Body of pancreas (tissue), 4 donors: ENCODE measurements around the gene OR1L8. TPM values are rescaled to one million over a fixed set of nuclear protein-coding genes. Genes with fewer than 3 reads are reported as not detected.

Experiments
- ATAC-seq: fragments of 150-250 bp; one replicate; pipeline ENCODE4 v1.9.1; 2016
- DNase-seq, 4 donors: peaks; one replicate each; pipeline ENCODE4 v3.0.0-alpha.2; 2019
- H3K27ac ChIP-seq, 4 donors: fragments of 200-600 bp; sonication (generic); 1 replicate in 3 of 4; 2 replicates in 1 of 4; pipeline versions ENCODE4 v1.5.1 to v1.6.1; 2016 to 2019; ENCODE audit warnings: mild to moderate bottlenecking in 1 of 4, mixed read lengths in 1 of 4, moderate library complexity in 1 of 4
- H3K27me3 ChIP-seq, 2 donors: fragments of 200-600 bp; sonication (generic); one replicate each; pipeline ENCODE4 v1.6.0; 2016; ENCODE audit warnings: mild to moderate bottlenecking in 1 of 2
- H3K36me3 ChIP-seq, 2 donors: fragments of 200-600 bp; sonication (generic); replicated peaks in 1 of 2; 2 replicates each; pipeline ENCODE4 v1.5.1; 2016; ENCODE audit warnings: low read depth in 2 of 2; ENCODE audit not compliant: insufficient read depth in 1 of 2
- H3K4me1 ChIP-seq: fragments of 200-600 bp; sonication (generic); one replicate; pipeline ENCODE4 v1.6.0; 2016
- H3K4me3 ChIP-seq, 2 donors: fragments of 200-600 bp; sonication (generic); 1 replicate in 1 of 2; 2 replicates in 1 of 2; pipeline ENCODE4 v1.5.1; 2016 to 2019
- H3K9me3 ChIP-seq, 3 donors: fragments of 200-600 bp; sonication (generic); 1 replicate in 2 of 3; 2 replicates in 1 of 3; pipeline ENCODE4 v1.5.1; 2016
- POLR2A ChIP-seq, 3 donors: fragments of 450-650 bp; IDR thresholded peaks; one replicate each; pipeline ENCODE4 v1.6.1; 2016; ENCODE audit warnings: antibody characterized with exemption in 3 of 3, mild to moderate bottlenecking in 2 of 3
- WGBS, 2 donors: methylation state at CpG; one replicate each; pipeline ENCODE4 v1.1.5; 2017; 5-methylcytosine and 5-hydroxymethylcytosine counted together
- intact Hi-C: fragments of 100-400 bp; cut with DNase I; formaldehyde crosslinking; loops from one replicate; pipeline ENCODE4 v1.15.1; 2023
- total RNA-seq, 2 donors: library from RNA; depleted of rRNA; stranded (reverse); fragments of >200 nt; gene quantifications; one replicate each; pipeline ENCODE4 v1.1.0, GENCODE V29; 2016
- TF ChIP-seq, protein P1 (sequence below), 7 experiments: fragments of 450-650 bp in 4 of 7; fragments of 200-600 bp in 3 of 7; sonication (generic) in 3 of 7; IDR thresholded peaks; one replicate each; pipeline ENCODE4 v1.5.1; 2016 to 2019; ENCODE audit warnings: antibody characterized with exemption in 7 of 7

OR1L8 gene
- total RNA-seq, 2 donors from 2014 or later, result not detected

DNA sequence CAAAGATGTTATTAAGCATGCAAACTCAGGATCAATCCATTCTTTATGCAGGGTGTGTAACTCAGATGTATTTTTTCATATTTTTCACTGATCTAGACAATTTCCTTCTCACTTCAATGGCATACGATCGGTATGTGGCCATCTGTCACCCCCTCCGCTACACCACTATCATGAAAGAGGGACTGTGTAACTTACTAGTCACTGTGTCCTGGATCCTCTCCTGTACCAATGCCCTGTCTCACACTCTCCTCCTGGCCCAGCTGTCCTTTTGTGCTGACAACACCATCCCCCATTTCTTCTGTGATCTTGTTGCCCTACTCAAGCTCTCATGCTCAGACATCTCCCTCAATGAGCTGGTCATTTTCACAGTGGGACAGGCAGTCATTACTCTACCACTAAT is 63.8 kb downstream of the OR1L8 start:
- DNase-seq (no peak), ATAC-seq (no peak)
- H3K9me3 ChIP-seq, result no peaks in the 10 kb centered on the region
- H3K27ac ChIP-seq, result no peak overlapping the region
- no peaks in the 10 kb centered on the region for H3K36me3 ChIP-seq
- no peak overlapping the region for H3K4me3 ChIP-seq
- no peaks in the 10 kb centered on the region for H3K4me1 ChIP-seq
- no peak for TF ChIP-seq POLR2A (IDR thresholded peaks at IDR 0.05)
- TF ChIP-seq, protein P1, sequence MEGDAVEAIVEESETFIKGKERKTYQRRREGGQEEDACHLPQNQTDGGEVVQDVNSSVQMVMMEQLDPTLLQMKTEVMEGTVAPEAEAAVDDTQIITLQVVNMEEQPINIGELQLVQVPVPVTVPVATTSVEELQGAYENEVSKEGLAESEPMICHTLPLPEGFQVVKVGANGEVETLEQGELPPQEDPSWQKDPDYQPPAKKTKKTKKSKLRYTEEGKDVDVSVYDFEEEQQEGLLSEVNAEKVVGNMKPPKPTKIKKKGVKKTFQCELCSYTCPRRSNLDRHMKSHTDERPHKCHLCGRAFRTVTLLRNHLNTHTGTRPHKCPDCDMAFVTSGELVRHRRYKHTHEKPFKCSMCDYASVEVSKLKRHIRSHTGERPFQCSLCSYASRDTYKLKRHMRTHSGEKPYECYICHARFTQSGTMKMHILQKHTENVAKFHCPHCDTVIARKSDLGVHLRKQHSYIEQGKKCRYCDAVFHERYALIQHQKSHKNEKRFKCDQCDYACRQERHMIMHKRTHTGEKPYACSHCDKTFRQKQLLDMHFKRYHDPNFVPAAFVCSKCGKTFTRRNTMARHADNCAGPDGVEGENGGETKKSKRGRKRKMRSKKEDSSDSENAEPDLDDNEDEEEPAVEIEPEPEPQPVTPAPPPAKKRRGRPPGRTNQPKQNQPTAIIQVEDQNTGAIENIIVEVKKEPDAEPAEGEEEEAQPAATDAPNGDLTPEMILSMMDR (IDR thresholded peaks at IDR 0.05), result no peak
- 72% methylated on average over 3 of the region's 3 CpGs for WGBS, 2 donors
- intact Hi-C loops, result no loop called here
- peaks cover 0 to 3% of the 10 kb centered on the region in 2 donors for H3K27me3 ChIP-seq

DNA sequence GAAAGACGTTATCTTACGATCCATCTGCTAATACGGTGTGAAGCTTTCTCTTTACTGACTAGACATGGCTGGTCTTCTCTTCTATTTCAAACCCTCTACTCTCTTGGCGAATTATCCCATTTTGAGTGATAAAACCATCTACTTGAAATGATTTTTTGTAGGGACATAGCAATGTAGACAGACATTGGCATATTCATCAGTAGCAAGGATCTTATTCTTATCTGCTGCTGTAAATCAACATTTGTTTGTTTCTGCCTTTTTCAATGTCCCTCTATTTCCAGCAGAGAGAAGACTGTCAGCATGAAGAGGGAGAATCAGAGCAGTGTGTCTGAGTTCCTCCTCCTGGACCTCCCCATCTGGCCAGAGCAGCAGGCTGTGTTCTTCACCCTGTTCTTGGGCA is 64.3 kb downstream of the OR1L8 start, which contains the start of gene OR1J4:
OR1J4 (plus strand) TSS at position 301 of the 400 bp plus-strand sequence; CDS start at position 301, 0 bp downstream.
- no peaks in the 10 kb centered on the region for H3K36me3 ChIP-seq
- peaks cover 0 to 3% of the 10 kb centered on the region in 2 donors for H3K27me3 ChIP-seq
- ATAC-seq, result no peak
- no peaks in the 10 kb centered on the region for H3K9me3 ChIP-seq
- no peak within 1 kb of the TSS for H3K27ac ChIP-seq
- no peak within 1 kb of the TSS for H3K4me3 ChIP-seq
- DNase-seq, result no peak
- 66 to 73% methylated on average over 4 of the region's 4 CpGs for WGBS, 2 donors
- H3K4me1 ChIP-seq, result no peaks in the 10 kb centered on the region
- TF ChIP-seq, protein P1 (IDR thresholded peaks at IDR 0.05), result no peak
- no peak for TF ChIP-seq POLR2A (IDR thresholded peaks at IDR 0.05)
- intact Hi-C loops, result no loop called here

DNA sequence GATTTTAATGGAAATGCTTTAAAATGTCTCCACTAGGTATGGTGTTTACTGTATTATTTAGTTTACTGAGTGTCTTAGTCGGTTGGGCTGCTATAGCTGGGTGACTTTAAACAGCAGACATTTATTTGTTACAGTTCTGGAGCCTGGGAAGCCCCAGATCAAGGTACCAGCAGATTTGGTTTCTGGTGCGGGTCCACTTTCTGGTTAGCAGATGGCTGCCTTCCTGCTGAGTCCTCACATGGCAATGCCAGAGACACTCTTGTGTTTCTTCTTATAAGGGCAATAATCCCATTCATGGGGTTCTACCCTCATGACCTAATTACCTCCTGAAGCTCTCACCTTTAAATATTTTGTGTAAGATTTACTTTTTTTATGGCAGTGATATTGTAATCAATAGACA is 65.0 kb downstream of the OR1L8 start:
- Histone ChIP-seq H3K9me3 (no peaks in the 10 kb centered on the region), H3K4me1 (no peaks in the 10 kb centered on the region), H3K36me3 (no peaks in the 10 kb centered on the region), H3K27ac (no peak overlapping the region), H3K4me3 (no peak overlapping the region), H3K27me3 (peaks cover 0 to 3% of the 10 kb centered on the region in 2 donors)
- ATAC-seq, result no peak
- 43 to 54% methylated on average over 2 of the region's 2 CpGs for WGBS, 2 donors
- DNase-seq, result no peak
- TF ChIP-seq, protein P1 (IDR thresholded peaks at IDR 0.05), result no peak
- no peak for TF ChIP-seq POLR2A (IDR thresholded peaks at IDR 0.05)
- intact Hi-C loops, result no loop called here

Other genes starting within 250 kb of the OR1L8 start
- gene PTGS1, start 212.4 kb downstream of the OR1L8 start, total RNA-seq, result 1 to 10 TPM; 2.1 to 3.0 TPM
- gene OR1J1, start 105.5 kb downstream of the OR1L8 start, total RNA-seq, result not detected
- not detected for gene OR1J2, start 72.6 kb downstream of the OR1L8 start, total RNA-seq
- gene OR1J4, start 64.2 kb downstream of the OR1L8 start, total RNA-seq, result not detected
- gene OR1N1, start 56.1 kb downstream of the OR1L8 start, total RNA-seq, result not detected
- gene OR1N2, start 30.3 kb downstream of the OR1L8 start, total RNA-seq, result not detected
- gene OR1Q1, start 31.4 kb upstream of the OR1L8 start, total RNA-seq, result not detected
- gene OR1B1, start 74.2 kb upstream of the OR1L8 start, total RNA-seq, result not detected
- not detected for gene OR1L1, start 78.3 kb upstream of the OR1L8 start, total RNA-seq
- not detected for gene OR1L3, start 91.7 kb upstream of the OR1L8 start, total RNA-seq
- gene OR1L4, start 140.6 kb upstream of the OR1L8 start, total RNA-seq, result not detected
- not detected for gene OR1L6, start 158.9 kb upstream of the OR1L8 start, total RNA-seq
- not detected for gene OR5C1, start 205.5 kb upstream of the OR1L8 start, total RNA-seq
- not detected for gene OR1K1, start 216.7 kb upstream of the OR1L8 start, total RNA-seq
- 10 to 100 TPM in 1 of 2 donors, 1 to 10 TPM in 1; 4.6 to 11.9 TPM for gene PDCL, start 245.2 kb upstream of the OR1L8 start, total RNA-seq